Esophagus muscularis mucosa (tissue), 4 donors: ENCODE measurements around the gene UXT. TPM values are rescaled to one million over a fixed set of nuclear protein-coding genes. Genes with fewer than 3 reads are reported as not detected.
"Not testable (repeated sequence)": the region's sequence is repeated elsewhere in the genome, so short reads cannot be mapped to it uniquely, and the experiment has no call there.

Source experiments
- DNase-seq: peaks from one replicate; pipeline ENCODE4 v3.0.0-alpha.2; 2017; ENCODE audit errors: extremely low spot score
- H3K27ac ChIP-seq, 4 donors: fragments of 200-600 bp; sonication (generic); replicated peaks in 1 of 4; 1 replicate in 3 of 4; 2 replicates in 1 of 4; pipeline ENCODE4 v1.5.1; 2016 to 2019; ENCODE audit warnings: mild to moderate bottlenecking in 1 of 4
- H3K27me3 ChIP-seq, 4 donors: fragments of 200-600 bp; sonication (generic); one replicate each; pipeline versions ENCODE4 v1.5.1 to v1.6.0; 2016 to 2019
- H3K36me3 ChIP-seq, 4 donors: fragments of 200-600 bp; sonication (generic); one replicate each; pipeline ENCODE4 v1.5.1; 2016 to 2019
- H3K4me1 ChIP-seq, 4 donors: fragments of 200-600 bp; sonication (generic); one replicate each; pipeline ENCODE4 v1.5.1; 2016 to 2019
- H3K4me3 ChIP-seq, 4 donors: fragments of 200-600 bp; sonication (generic); 1 replicate in 2 of 4; 2 replicates in 2 of 4; pipeline ENCODE4 v1.5.1; 2016 to 2019; ENCODE audit warnings: mild to moderate bottlenecking in 4 of 4, moderate library complexity in 1 of 4
- H3K9me3 ChIP-seq, 4 donors: fragments of 200-600 bp; sonication (generic); 1 replicate in 3 of 4; 2 replicates in 1 of 4; pipeline ENCODE4 v1.5.1; 2016 to 2019
- EP300 ChIP-seq: sonication (generic); formaldehyde crosslinking; IDR thresholded peaks from one replicate; pipeline ENCODE4 v1.6.1; 2017; ENCODE audit warnings: antibody characterized with exemption
- POLR2A ChIP-seq: fragments of 450-650 bp; IDR thresholded peaks from one replicate; pipeline ENCODE4 v1.6.1; 2017; ENCODE audit warnings: antibody characterized with exemption, moderate library complexity, mild to moderate bottlenecking, low read depth
- POLR2AphosphoS5 ChIP-seq, 2 donors: sonication (generic); formaldehyde crosslinking; IDR thresholded peaks; one replicate each; pipeline ENCODE4 v1.6.1; 2017; ENCODE audit warnings: antibody characterized with exemption in 2 of 2
- WGBS: methylation state at CpG from one replicate; pipeline ENCODE4 v1.1.5; 2018; 5-methylcytosine and 5-hydroxymethylcytosine counted together
- intact Hi-C: fragments of 100-400 bp; cut with DNase I; formaldehyde crosslinking; loops from one replicate; pipeline ENCODE4 v1.15.1; 2023
- total RNA-seq, 4 donors: library from RNA; depleted of rRNA; stranded (reverse); fragments of >200 nt; gene quantifications; one replicate each; pipeline versions ENCODE4 v1.1.0 to v1.2.1, GENCODE V29; 2016
- TF ChIP-seq, protein P1 (sequence below), 3 experiments: fragments of 200-600 bp in 2 of 3; fragments of 450-650 bp in 1 of 3; sonication (generic) in 2 of 3; IDR thresholded peaks; one replicate each; pipeline ENCODE4 v1.5.1; 2017 to 2019; ENCODE audit warnings: antibody characterized with exemption in 3 of 3, mild to moderate bottlenecking in 2 of 3, moderate library complexity in 1 of 3

UXT gene
- total RNA-seq, 4 donors from 2014 or later, result 75.9 to 98.0 (median 90.4) TPM

DNA sequence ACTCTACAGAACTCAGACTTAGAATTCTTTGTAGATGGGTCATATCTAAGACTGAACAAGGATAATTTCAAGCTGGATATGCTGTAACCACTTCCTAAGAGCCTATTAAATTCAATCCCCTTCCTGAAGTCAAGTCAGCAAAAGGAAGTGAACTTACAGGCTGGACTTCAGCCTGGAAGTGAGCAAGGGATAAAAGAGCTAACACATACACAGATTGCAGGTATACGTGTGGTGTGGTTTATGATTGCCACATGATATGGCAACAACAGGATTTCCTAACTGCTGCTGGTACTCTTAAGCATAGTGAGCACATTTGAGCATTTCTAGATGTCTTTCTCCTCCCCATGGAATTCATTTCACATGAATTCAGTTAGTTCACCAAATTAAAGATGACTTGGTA is 38.2 kb upstream of the UXT start:
- intact Hi-C loops, result no loop called here
- WGBS, result 55% methylated on average over 1 of the region's 1 CpG
- no peak for DNase-seq
- Histone ChIP-seq H3K4me1 (no peaks in the 10 kb centered on the region), H3K9me3 (no peaks in the 10 kb centered on the region), H3K27me3 (no peaks in the 10 kb centered on the region), H3K36me3 (no peaks in the 10 kb centered on the region), H3K4me3 (no peak overlapping the region), H3K27ac (no peak overlapping the region)
- TF ChIP-seq, protein P1, sequence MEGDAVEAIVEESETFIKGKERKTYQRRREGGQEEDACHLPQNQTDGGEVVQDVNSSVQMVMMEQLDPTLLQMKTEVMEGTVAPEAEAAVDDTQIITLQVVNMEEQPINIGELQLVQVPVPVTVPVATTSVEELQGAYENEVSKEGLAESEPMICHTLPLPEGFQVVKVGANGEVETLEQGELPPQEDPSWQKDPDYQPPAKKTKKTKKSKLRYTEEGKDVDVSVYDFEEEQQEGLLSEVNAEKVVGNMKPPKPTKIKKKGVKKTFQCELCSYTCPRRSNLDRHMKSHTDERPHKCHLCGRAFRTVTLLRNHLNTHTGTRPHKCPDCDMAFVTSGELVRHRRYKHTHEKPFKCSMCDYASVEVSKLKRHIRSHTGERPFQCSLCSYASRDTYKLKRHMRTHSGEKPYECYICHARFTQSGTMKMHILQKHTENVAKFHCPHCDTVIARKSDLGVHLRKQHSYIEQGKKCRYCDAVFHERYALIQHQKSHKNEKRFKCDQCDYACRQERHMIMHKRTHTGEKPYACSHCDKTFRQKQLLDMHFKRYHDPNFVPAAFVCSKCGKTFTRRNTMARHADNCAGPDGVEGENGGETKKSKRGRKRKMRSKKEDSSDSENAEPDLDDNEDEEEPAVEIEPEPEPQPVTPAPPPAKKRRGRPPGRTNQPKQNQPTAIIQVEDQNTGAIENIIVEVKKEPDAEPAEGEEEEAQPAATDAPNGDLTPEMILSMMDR (IDR thresholded peaks at IDR 0.05), result no peak
- no peak for TF ChIP-seq POLR2AphosphoS5 (IDR thresholded peaks at IDR 0.05)
- no peak for TF ChIP-seq EP300
- TF ChIP-seq POLR2A, result no peak

DNA sequence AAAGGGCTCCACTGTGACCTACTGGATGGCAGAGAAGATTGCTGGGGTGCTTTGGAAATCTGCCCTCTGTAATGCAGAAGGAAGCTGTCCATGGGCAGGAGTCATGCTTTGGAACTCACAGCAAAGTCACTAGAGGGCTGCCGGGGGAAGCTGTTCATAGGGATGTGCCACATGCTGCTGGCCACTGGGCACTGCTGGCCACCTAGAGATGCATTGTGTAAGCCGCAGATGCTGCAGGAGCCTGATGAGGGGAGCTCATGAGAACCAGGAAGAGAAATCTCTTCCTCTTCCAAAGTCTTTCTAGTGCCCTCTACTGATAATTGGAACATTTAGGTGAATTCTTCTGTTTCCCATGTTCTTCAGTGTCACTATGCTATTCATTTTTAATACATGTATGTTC is 31.2 kb upstream of the UXT start:
- Histone ChIP-seq H3K4me1 (no peaks in the 10 kb centered on the region), H3K36me3 (no peaks in the 10 kb centered on the region), H3K9me3 (no peaks in the 10 kb centered on the region), H3K27me3 (no peaks in the 10 kb centered on the region), H3K4me3 (no peak overlapping the region), H3K27ac (no peak overlapping the region)
- no peak for DNase-seq
- intact Hi-C loops, result no loop called here
- 55% methylated on average over 2 of the region's 2 CpGs for WGBS
- TF ChIP-seq, protein P1 (IDR thresholded peaks at IDR 0.05), result no peak
- TF ChIP-seq POLR2A, result no peak
- no peak for TF ChIP-seq EP300
- TF ChIP-seq POLR2AphosphoS5 (IDR thresholded peaks at IDR 0.05), result no peak

DNA sequence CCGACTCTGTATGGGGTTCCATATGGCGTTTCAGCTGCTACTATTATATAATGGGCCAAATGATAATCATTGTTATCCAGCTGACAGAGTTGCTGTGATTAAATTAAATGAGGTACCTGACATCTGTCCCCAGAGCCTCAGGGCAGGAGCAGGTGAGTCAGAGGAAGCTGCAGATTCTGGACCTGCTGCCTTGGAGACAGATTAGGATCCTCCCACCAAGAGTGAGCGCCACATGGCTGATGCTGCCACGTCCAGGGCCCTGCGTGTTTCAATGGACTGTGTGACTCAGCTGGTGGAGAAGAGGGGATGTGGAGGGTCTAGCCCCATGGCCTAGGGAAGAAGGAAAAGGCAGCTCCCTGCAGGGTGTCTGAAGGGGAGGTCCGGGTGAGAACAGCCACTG is 28.3 kb upstream of the UXT start:
- no peak overlapping the region for H3K27ac ChIP-seq
- intact Hi-C loops, result no loop called here
- no peaks in the 10 kb centered on the region for H3K36me3 ChIP-seq
- no peaks in the 10 kb centered on the region for H3K27me3 ChIP-seq
- WGBS, result 66% methylated on average over 6 of the region's 6 CpGs
- no peak overlapping the region for H3K4me3 ChIP-seq
- TF ChIP-seq, protein P1 (IDR thresholded peaks at IDR 0.05), result no peak
- TF ChIP-seq EP300 (no peak), POLR2AphosphoS5 (IDR thresholded peaks at IDR 0.05) (no peak), POLR2A (no peak)
- no peaks in the 10 kb centered on the region for H3K4me1 ChIP-seq
- no peak for DNase-seq
- H3K9me3 ChIP-seq, result no peaks in the 10 kb centered on the region

DNA sequence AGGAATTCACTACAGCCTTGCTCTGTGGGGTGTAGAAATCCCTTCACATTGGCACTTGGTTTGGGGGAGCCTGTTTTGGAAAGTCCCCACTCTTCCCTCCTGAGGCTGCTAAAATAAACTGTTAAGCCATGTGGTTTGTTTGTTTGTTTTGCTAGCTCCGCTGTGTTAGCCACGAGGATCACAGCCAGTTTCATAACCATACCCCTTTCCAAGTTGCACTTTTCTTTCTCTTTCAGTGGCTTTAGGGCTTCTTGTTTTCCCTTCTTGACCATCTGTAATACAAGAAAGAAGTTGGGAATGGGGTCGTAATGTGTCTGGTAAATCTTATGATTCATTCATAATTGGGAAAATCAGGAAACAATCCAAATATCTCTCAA is 24.8 kb upstream of the UXT start:
- Histone ChIP-seq H3K9me3 (no peaks in the 10 kb centered on the region), H3K4me3 (no peak overlapping the region), H3K4me1 (no peaks in the 10 kb centered on the region), H3K36me3 (no peaks in the 10 kb centered on the region), H3K27me3 (no peaks in the 10 kb centered on the region), H3K27ac (no peak overlapping the region)
- no peak for DNase-seq
- intact Hi-C loops, result no loop called here
- WGBS, result 53% methylated on average over 3 of the region's 3 CpGs
- TF ChIP-seq EP300 (no peak), POLR2A (no peak), POLR2AphosphoS5 (IDR thresholded peaks at IDR 0.05) (no peak)
- TF ChIP-seq, protein P1 (IDR thresholded peaks at IDR 0.05), result no peak

DNA sequence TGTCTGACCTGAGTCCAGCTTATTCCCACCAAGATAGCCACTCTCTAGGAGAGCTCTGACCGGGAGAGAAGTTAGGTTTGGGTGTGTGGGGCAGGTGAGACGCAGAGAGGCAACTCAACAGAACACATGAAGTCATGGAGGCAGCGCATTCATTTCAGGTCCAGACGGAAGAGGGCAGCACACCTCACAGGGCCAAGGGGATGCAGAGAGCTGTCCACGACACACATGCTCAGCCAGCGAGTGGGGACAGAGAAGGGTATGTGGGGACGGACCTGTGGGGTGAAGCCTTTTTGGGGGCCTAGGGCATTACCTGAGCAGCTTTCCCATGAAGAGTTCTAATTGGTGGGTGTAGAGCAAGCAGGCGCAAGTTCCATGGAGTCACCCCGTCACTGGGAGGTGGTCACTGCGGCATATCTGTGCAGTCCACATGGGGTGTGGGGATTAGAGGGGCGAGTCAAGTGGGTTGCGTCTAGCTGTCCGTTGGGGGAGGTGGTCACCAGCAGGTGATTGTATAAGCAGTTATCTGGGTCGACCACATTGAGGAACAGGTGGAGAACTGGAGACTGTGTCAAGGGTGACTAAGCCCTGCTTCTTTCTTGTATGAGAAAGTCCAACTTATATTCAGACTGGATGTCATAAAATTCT is 24.3 kb upstream of the UXT start:
- H3K9me3 ChIP-seq, result no peaks in the 10 kb centered on the region
- DNase-seq, result no peak
- no peaks in the 10 kb centered on the region for H3K36me3 ChIP-seq
- no peak overlapping the region for H3K4me3 ChIP-seq
- intact Hi-C loops, result no loop called here
- no peak overlapping the region for H3K27ac ChIP-seq
- TF ChIP-seq EP300 (no peak), POLR2AphosphoS5 (IDR thresholded peaks at IDR 0.05) (no peak), POLR2A (no peak)
- TF ChIP-seq, protein P1 (IDR thresholded peaks at IDR 0.05), result no peak
- WGBS, result 77% methylated on average over 13 of the region's 14 CpGs
- no peaks in the 10 kb centered on the region for H3K27me3 ChIP-seq
- no peaks in the 10 kb centered on the region for H3K4me1 ChIP-seq

DNA sequence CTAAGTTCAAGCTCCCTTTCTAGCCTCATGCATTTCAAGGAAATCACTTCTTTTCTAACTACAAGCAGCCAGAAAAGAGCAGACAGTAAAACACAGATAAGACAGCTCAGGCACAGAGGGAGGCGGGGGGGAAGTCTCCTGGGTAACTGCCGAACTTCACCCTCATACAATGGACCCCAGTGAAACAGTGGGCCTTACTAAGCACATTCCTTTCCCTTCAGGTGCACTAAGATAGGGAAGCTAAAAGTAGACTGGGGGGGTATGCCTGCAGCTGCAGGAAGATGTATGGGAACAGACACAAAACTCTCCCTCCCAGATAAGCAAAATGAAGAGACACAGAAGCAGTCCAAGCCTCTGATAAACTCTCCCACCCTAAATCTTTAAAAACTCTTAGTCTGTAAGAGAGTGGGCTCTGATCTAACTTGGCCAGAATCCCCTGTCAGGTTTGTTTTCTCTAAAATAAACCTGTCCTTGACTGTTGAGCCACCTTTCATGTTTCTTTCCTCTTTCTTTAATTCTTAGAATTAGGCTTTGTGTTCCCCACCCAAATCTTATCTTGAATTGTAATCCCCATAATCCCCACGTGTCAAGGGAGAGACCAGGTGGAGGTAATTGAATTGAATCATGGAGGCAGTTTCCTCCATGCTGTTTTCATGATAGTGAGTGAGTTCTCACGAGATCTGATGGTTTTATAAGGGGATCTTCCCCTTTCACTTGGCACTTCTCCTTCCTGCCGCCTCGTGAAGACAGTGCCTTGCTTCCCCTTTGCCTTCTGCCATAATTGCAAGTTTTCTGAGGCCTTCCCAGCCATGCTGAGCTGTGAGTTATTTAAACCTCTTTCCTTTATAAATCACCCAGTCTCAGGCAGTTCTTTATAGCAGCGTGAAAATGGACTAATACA is 17.2 kb upstream of the UXT start:
- H3K27ac ChIP-seq, H3K36me3 ChIP-seq, intact Hi-C loops, DNase-seq, H3K9me3 ChIP-seq, H3K4me3 ChIP-seq, H3K27me3 ChIP-seq, H3K4me1 ChIP-seq: not testable (repeated sequence)
- 58% methylated on average over 7 of the region's 7 CpGs for WGBS
